B cell (primary cell): ENCODE data around the gene DNAJC2.

Experiments
- EZH2 ChIP-seq: IDR thresholded peaks from 2 replicates; pipeline ENCODE4 v1.6.1; 2012; ENCODE audit warnings: borderline replicate concordance, low read depth, mild to moderate bottlenecking, moderate library complexity, low read length; ENCODE audit not compliant: insufficient read depth, poor library complexity, severe bottlenecking
- TF ChIP-seq, protein P1 (sequence below): fragments of 200-600 bp; IDR thresholded peaks from one replicate; pipeline ENCODE4 v1.8.0; 2022; ENCODE audit warnings: antibody characterized with exemption, mild to moderate bottlenecking

DNA sequence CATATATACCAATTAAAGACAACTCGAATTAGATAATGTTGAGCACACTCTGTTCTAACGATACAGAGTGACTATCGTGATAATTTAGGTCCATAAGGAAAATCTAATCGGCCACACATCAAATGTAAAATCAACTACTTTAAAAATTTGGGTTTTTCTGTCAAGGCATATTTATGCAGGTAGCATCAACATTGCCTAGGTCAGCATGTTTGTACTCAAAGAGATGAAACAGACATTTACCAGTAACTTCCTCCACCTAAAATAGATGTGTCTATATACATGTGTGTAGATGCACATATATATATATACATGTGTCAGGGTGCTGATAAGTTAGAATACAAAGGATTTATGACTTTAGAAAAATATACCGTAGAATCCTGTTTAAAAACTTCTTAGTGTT, 24.9 kb upstream of the DNAJC2 start:
- TF ChIP-seq, protein P1, sequence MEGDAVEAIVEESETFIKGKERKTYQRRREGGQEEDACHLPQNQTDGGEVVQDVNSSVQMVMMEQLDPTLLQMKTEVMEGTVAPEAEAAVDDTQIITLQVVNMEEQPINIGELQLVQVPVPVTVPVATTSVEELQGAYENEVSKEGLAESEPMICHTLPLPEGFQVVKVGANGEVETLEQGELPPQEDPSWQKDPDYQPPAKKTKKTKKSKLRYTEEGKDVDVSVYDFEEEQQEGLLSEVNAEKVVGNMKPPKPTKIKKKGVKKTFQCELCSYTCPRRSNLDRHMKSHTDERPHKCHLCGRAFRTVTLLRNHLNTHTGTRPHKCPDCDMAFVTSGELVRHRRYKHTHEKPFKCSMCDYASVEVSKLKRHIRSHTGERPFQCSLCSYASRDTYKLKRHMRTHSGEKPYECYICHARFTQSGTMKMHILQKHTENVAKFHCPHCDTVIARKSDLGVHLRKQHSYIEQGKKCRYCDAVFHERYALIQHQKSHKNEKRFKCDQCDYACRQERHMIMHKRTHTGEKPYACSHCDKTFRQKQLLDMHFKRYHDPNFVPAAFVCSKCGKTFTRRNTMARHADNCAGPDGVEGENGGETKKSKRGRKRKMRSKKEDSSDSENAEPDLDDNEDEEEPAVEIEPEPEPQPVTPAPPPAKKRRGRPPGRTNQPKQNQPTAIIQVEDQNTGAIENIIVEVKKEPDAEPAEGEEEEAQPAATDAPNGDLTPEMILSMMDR = no peak
- no peak for TF ChIP-seq EZH2
